HepG2 (cell line): ENCODE results near the gene WNK4. TPM values are rescaled to one million over a fixed set of nuclear protein-coding genes. Genes with fewer than 3 reads are reported as not detected.

Source experiments
- ASH2L ChIP-seq: fragments of 300-600, 200-600 bp; sonication (generic); IDR thresholded peaks from 2 replicates; pipeline ENCODE4 v1.7.0; 2017; ENCODE audit warnings: low read depth, mild to moderate bottlenecking, moderate library complexity, mixed read lengths, low read length; ENCODE audit not compliant: insufficient read length
- GLI4 ChIP-seq: sonication (generic); formaldehyde crosslinking; IDR thresholded peaks from 2 replicates; pipeline ENCODE4 v1.5.1; 2020; ENCODE audit warnings: missing genetic modification reagents, mild to moderate bottlenecking, moderate library complexity, borderline replicate concordance
- JARID2 ChIP-seq: sonication (generic); formaldehyde crosslinking; IDR thresholded peaks from 2 replicates; pipeline ENCODE4 v1.8.1; 2023; ENCODE audit warnings: missing genetic modification reagents, inconsistent platforms; ENCODE audit not compliant: insufficient replicate concordance
- MBNL3 ChIP-seq: fragments of 250-450 bp; sonication (Bioruptor Pico); conservative IDR thresholded peaks from 2 replicates; pipeline ENCODE4 v1.8.0; 2022; ENCODE audit warnings: mild to moderate bottlenecking, inconsistent platforms
- RERE ChIP-seq: IDR thresholded peaks from 2 replicates; pipeline ENCODE4 v1.6.1; 2016; ENCODE audit warnings: low read depth, missing genetic modification reagents, missing compliant biosample characterization
- SOX6 ChIP-seq, 2 experiments: fragments of 450-650 bp in 1 of 2; sonication (generic) in 1 of 2; formaldehyde crosslinking in 1 of 2; IDR thresholded peaks; 2 replicates each; pipeline versions ENCODE4 v1.4.0 to v1.6.1; 2017 to 2020; ENCODE audit warnings: antibody characterized with exemption in 1 of 2, mild to moderate bottlenecking in 1 of 2, missing genetic modification reagents in 1 of 2
- TEAD2 ChIP-seq: sonication (generic); formaldehyde crosslinking; IDR thresholded peaks from 2 replicates; pipeline ENCODE4 v1.9.0; 2021; ENCODE audit warnings: missing genetic modification reagents
- TIGD3 ChIP-seq: sonication (generic); formaldehyde crosslinking; IDR thresholded peaks from 2 replicates; pipeline ENCODE4 v1.5.1; 2020; ENCODE audit warnings: mild to moderate bottlenecking, missing genetic modification reagents, borderline replicate concordance
- ZBTB3 ChIP-seq: sonication (generic); formaldehyde crosslinking; IDR thresholded peaks from 2 replicates; pipeline ENCODE4 v1.4.0; 2020; ENCODE audit warnings: low read depth, mild to moderate bottlenecking, moderate library complexity, missing genetic modification reagents, borderline replicate concordance
- ZNF350 ChIP-seq: sonication (generic); formaldehyde crosslinking; IDR thresholded peaks from 2 replicates; pipeline ENCODE4 v1.4.0; 2020; ENCODE audit warnings: mild to moderate bottlenecking, low read depth, missing genetic modification reagents, borderline replicate concordance
- ZNF484 ChIP-seq: sonication (generic); formaldehyde crosslinking; IDR thresholded peaks from 2 replicates; pipeline ENCODE4 v1.5.1; 2020; ENCODE audit warnings: mild to moderate bottlenecking, low read depth, missing genetic modification reagents, borderline replicate concordance
- ZNF512B ChIP-seq: sonication (generic); formaldehyde crosslinking; IDR thresholded peaks from 2 replicates; pipeline ENCODE4 v1.5.1; 2020; ENCODE audit warnings: missing genetic modification reagents, mild to moderate bottlenecking, borderline replicate concordance
- ZNF614 ChIP-seq: IDR thresholded peaks from 2 replicates; pipeline ENCODE4 v1.6.1; 2018; ENCODE audit warnings: missing biosample characterization, missing genetic modification reagents, inconsistent platforms, borderline replicate concordance
- polyA plus RNA-seq, 8 experiments: library from polyadenylated mRNA; depleted of rRNA in 3 of 8; stranded (reverse) in 7 of 8; unstranded in 1 of 8; fragments of >200 nt; fragmentation: Illumina TruSeq in 4 of 8; extraction: Trizol in 4 of 8; gene quantifications; 2 replicates each; pipeline versions ENCODE4 v1.2.1 to v1.2.3, GENCODE V29; 2011 to 2016; ENCODE audit warnings: low read depth in 4 of 8, missing spikeins in 1 of 8, mixed read lengths in 1 of 8; ENCODE audit not compliant: insufficient read depth in 1 of 8
- total RNA-seq, 5 experiments: library from RNA; depleted of rRNA; stranded (reverse); fragments of >200 nt; fragmentation: Illumina TruSeq; extraction: Trizol; gene quantifications; 2 replicates each; pipeline ENCODE4 v1.2.3, GENCODE V29; 2016; ENCODE audit warnings: low read depth in 1 of 5

The WNK4 gene
- total and polyA plus RNA-seq, 2 of the 13 experiments (the other 11 are each of a cell fraction or from before 2014, with no cell fraction given): 2.7 to 13.7 TPM

GRCh38 chr17:42798383-42799380 is 18.3 kb downstream of the WNK4 start, which contains the start of the genes CNTD1 and COA3 (continued):
- peak; percentile 96; the same call in 1 of the 2 replicates for TF ChIP-seq ZNF512B
- peak; percentile 86 for TF ChIP-seq ASH2L
- TF ChIP-seq ZNF350 (CRISPR knock-in tag): peak; percentile 97
- TF ChIP-seq ZNF484 (CRISPR knock-in tag): no peak
- peak; percentile 44; the same call in 1 of the 2 replicates for TF ChIP-seq ZBTB3
- TF ChIP-seq JARID2 (CRISPR knock-in tag): no peak
- peak; percentile 84 for TF ChIP-seq TIGD3 (CRISPR knock-in tag)
- no peak; the same call in 1 of the 2 replicates for TF ChIP-seq ZNF614 (CRISPR knock-in tag)
- no peak for TF ChIP-seq TEAD2
- TF ChIP-seq MBNL3: no peak
- TF ChIP-seq RERE (CRISPR knock-in tag): peak; percentile 18; the same call in 1 of the 2 replicates
- no peak for TF ChIP-seq SOX6 (IDR thresholded peaks at IDR 0.05)
- peak; percentile 82 for TF ChIP-seq SOX6 (CRISPR knock-in tag; IDR thresholded peaks at IDR 0.05)
- 0 out of 2 replicates have a peak, but pooled peaks have one; percentile 81 for TF ChIP-seq GLI4 (CRISPR knock-in tag)
